GM12878 (cell line): ENCODE measurements around the gene F7. TPM values are rescaled to one million over a fixed set of nuclear protein-coding genes. Genes with fewer than 3 reads are reported as not detected.

ENCODE experiments used
- ATAC-seq: fragments of 200-7000 bp; cut with Tn5 transposase; 3 replicates; pipeline ENCODE4 v1.9.1; 2020; ENCODE audit warnings: mild to moderate bottlenecking, moderate library complexity
- BruUV-seq: library from RNA; stranded (reverse); fragments of 400-500 nt; replicated peaks from 2 replicates; lab custom pipeline; 2021; lab: Mats Ljungman, UMichigan
- CTCF ChIA-PET: fragments of 300-600 bp; sonication (Branson Sonifier 250); formaldehyde crosslinking; extraction: SDS; loops from one replicate; lab custom pipeline; 2021; ENCODE audit warnings: inconsistent platforms; lab: Yijun Ruan, JAX
- POLR2A ChIA-PET: fragments of 350-600 bp; formaldehyde crosslinking; extraction: SDS; loops from one replicate; lab custom pipeline; 2021; ENCODE audit warnings: inconsistent platforms; lab: Charles Lee
- RAD21 ChIA-PET: fragments of 300-600 bp; sonication (Branson Sonifier 250); formaldehyde crosslinking; loops from one replicate; lab custom pipeline; 2023; ENCODE audit warnings: antibody characterized with exemption; ENCODE audit not compliant: unreplicated experiment; lab: Charles Lee
- SMC1A ChIA-PET: fragments of 300-600 bp; sonication (Branson Sonifier 250); formaldehyde crosslinking; loops from one replicate; lab custom pipeline; 2023; ENCODE audit not compliant: unreplicated experiment, uncharacterized antibody; lab: Charles Lee
- DNase-seq: peaks from one replicate; pipeline ENCODE4 v3.0.0-alpha.2; 2011; ENCODE audit warnings: low read depth, low spot score
- FAIRE-seq: peaks from 3 replicates; lab custom pipeline; 2011; peaks lifted over from hg19 to GRCh38; lab: Jason Lieb, UNC
- H2AFZ ChIP-seq: 2 replicates; pipeline ENCODE4 v1.6.0; 2011; ENCODE audit warnings: low read depth, low read length, control low read depth; ENCODE audit not compliant: control insufficient read depth
- H3K27ac ChIP-seq: 2 replicates; pipeline ENCODE4 v1.5.1; 2011; ENCODE audit warnings: control low read depth; ENCODE audit not compliant: control insufficient read depth, insufficient read depth
- H3K27me3 ChIP-seq, 2 experiments: replicated peaks in 1 of 2; 2 replicates each; pipeline versions ENCODE4 v1.6.0 to v1.6.1; 2011; ENCODE audit warnings: low read length in 1 of 2; ENCODE audit not compliant: control insufficient read depth in 2 of 2, insufficient read depth in 2 of 2
- H3K36me3 ChIP-seq, 2 experiments: 2 replicates each; pipeline ENCODE4 v1.5.1; 2011; ENCODE audit warnings: low read length in 1 of 2; ENCODE audit not compliant: control insufficient read depth in 2 of 2, insufficient read depth in 2 of 2
- H3K4me1 ChIP-seq: 2 replicates; pipeline ENCODE4 v1.6.1; 2011; ENCODE audit warnings: mild to moderate bottlenecking, low read length, moderate library complexity, mixed read lengths; ENCODE audit not compliant: control insufficient read depth, insufficient read depth
- H3K4me2 ChIP-seq: 2 replicates; pipeline ENCODE4 v1.6.0; 2011; ENCODE audit warnings: control low read depth; ENCODE audit not compliant: control insufficient read depth, insufficient read depth
- H3K4me3 ChIP-seq: fragments of 200-600 bp; sonication (generic); 2 replicates; pipeline ENCODE4 v1.5.1; 2016
- H3K79me2 ChIP-seq: 2 replicates; pipeline ENCODE4 v1.6.0; 2011; ENCODE audit warnings: low read length; ENCODE audit not compliant: control insufficient read depth, insufficient read depth
- H3K9ac ChIP-seq: 2 replicates; pipeline ENCODE4 v1.8.0; 2011; ENCODE audit warnings: low read length, control low read depth, mixed read lengths; ENCODE audit not compliant: control insufficient read depth, insufficient read depth
- H3K9me3 ChIP-seq: replicated peaks from 3 replicates; pipeline ENCODE4 v1.5.1; 2011; ENCODE audit warnings: mild to moderate bottlenecking, low read length; ENCODE audit not compliant: control insufficient read depth, insufficient read depth
- H4K20me1 ChIP-seq: 2 replicates; pipeline ENCODE4 v1.6.0; 2011; ENCODE audit not compliant: control insufficient read depth, insufficient read depth
- BRCA1 ChIP-seq: IDR thresholded peaks from 2 replicates; pipeline ENCODE4 v1.6.1; 2011; ENCODE audit warnings: low read depth, low read length, improper control_type of control experiment
- CBX3 ChIP-seq: fragments of 200-600 bp; sonication (generic); IDR thresholded peaks from 2 replicates; pipeline ENCODE4 v1.6.1; 2016; ENCODE audit warnings: low read depth, borderline replicate concordance
- CHD1 ChIP-seq: IDR thresholded peaks from 2 replicates; pipeline ENCODE4 v1.6.1; 2012; ENCODE audit warnings: low read depth, low read length, improper control_type of control experiment
- EED ChIP-seq: sonication (generic); IDR thresholded peaks from 2 replicates; pipeline ENCODE4 v1.6.1; 2016; ENCODE audit warnings: antibody characterized with exemption, low read depth
- KAT2A ChIP-seq: conservative IDR thresholded peaks from 2 replicates; pipeline ENCODE4 v1.6.1; 2011; ENCODE audit warnings: low read depth, low read length; ENCODE audit not compliant: control insufficient read depth
- MXI1 ChIP-seq: fragments of 150-350 bp; IDR thresholded peaks from 2 replicates; pipeline ENCODE4 v1.6.1; 2011; ENCODE audit warnings: low read depth, mild to moderate bottlenecking, inconsistent platforms, low read length, improper control_type of control experiment
- MYB ChIP-seq: fragments of 150-350 bp; IDR thresholded peaks from 2 replicates; pipeline ENCODE4 v1.6.1; 2014; ENCODE audit warnings: mild to moderate bottlenecking, low read depth, low read length, borderline replicate concordance
- NFIC ChIP-seq: IDR thresholded peaks from 2 replicates; pipeline ENCODE4 v1.6.1; 2012; ENCODE audit warnings: low read depth, mild to moderate bottlenecking, inconsistent platforms, low read length, moderate library complexity
- NFXL1 ChIP-seq: fragments of 450-650 bp; IDR thresholded peaks from 2 replicates; pipeline ENCODE4 v1.6.1; 2017; ENCODE audit warnings: antibody characterized with exemption, mild to moderate bottlenecking, borderline replicate concordance
- NFYA ChIP-seq: IDR thresholded peaks from 2 replicates; pipeline ENCODE4 v1.6.1; 2011; ENCODE audit warnings: low read depth, mild to moderate bottlenecking, low read length, improper control_type of control experiment, borderline replicate concordance
- NR2C1 ChIP-seq: fragments of 450-650 bp; IDR thresholded peaks from 2 replicates; pipeline ENCODE4 v1.6.1; 2017; ENCODE audit warnings: antibody characterized with exemption, mild to moderate bottlenecking, moderate library complexity
- POLR2A ChIP-seq: IDR thresholded peaks from 2 replicates; pipeline ENCODE4 v1.6.1; 2011; ENCODE audit warnings: low read depth, mild to moderate bottlenecking, low read length
- RAD51 ChIP-seq: fragments of 450-650 bp; IDR thresholded peaks from 2 replicates; pipeline ENCODE4 v1.6.1; 2016; ENCODE audit warnings: moderate library complexity, mild to moderate bottlenecking, inconsistent platforms
- RUNX3 ChIP-seq: IDR thresholded peaks from 2 replicates; pipeline ENCODE4 v1.6.1; 2012; ENCODE audit warnings: low read length, inconsistent platforms
- SMC3 ChIP-seq: IDR thresholded peaks from 2 replicates; pipeline ENCODE4 v1.6.1; 2011; ENCODE audit warnings: low read length, improper control_type of control experiment, borderline replicate concordance
- SREBF2 ChIP-seq: IDR thresholded peaks from 2 replicates; pipeline ENCODE4 v1.6.1; 2012; ENCODE audit warnings: mild to moderate bottlenecking, low read length
- TBL1XR1 ChIP-seq: IDR thresholded peaks from 2 replicates; pipeline ENCODE4 v1.6.1; 2012; ENCODE audit warnings: low read depth, low read length, improper control_type of control experiment
- WGBS: methylation state at CpG from one replicate; pipeline ENCODE4 v1.1.6; 2016; ENCODE audit warnings: low lambda C conversion rate; ENCODE audit not compliant: insufficient replicate concordance, insufficient coverage; ENCODE audit errors: missing lambda C conversion rate; 5-methylcytosine and 5-hydroxymethylcytosine counted together
- in situ Hi-C: fragments of 300-500 bp; cut with MboI; formaldehyde crosslinking; loops from 9 replicates; pipeline ENCODE4 v1.14.3; 2018; ENCODE audit warnings: mixed read lengths
- intact Hi-C: fragments of 100-400 bp; cut with micrococcal nuclease; formaldehyde crosslinking; loops from one replicate; pipeline ENCODE4 v1.14.2; 2022; ENCODE audit not compliant: unreplicated experiment
- polyA plus RNA-seq, 11 experiments: library from polyadenylated mRNA; depleted of rRNA in 4 of 11; unstranded in 6 of 11; stranded (reverse) in 5 of 11; fragments of >200 nt; fragmentation: Nextera tagmentation in 4 of 11; fragmentation: Illumina TruSeq in 1 of 11; extraction: Ambion mirVana in 4 of 11; extraction: Trizol in 1 of 11; gene quantifications; 1 replicate in 1 of 11; 2 replicates in 10 of 11; pipeline versions ENCODE4 v1.2.1 to v1.2.3, GENCODE V29; 2011 to 2016; ENCODE audit warnings: inconsistent platforms in 2 of 11, missing spikeins in 2 of 11, low read depth in 1 of 11
- total RNA-seq, 4 experiments: library from RNA; depleted of rRNA in 3 of 4; stranded (reverse); fragments of >200 nt in 3 of 4; fragmentation: Illumina TruSeq in 1 of 4; extraction: Trizol in 1 of 4; gene quantifications; 2 replicates each; pipeline versions ENCODE4 v1.2.1 to v1.2.3, GENCODE V29; 2013 to 2021

F7 gene
- total and polyA plus RNA-seq, 10 of the 15 experiments (the other 5 are each of a cell fraction or from before 2014, with no cell fraction given), result not detected

DNA sequence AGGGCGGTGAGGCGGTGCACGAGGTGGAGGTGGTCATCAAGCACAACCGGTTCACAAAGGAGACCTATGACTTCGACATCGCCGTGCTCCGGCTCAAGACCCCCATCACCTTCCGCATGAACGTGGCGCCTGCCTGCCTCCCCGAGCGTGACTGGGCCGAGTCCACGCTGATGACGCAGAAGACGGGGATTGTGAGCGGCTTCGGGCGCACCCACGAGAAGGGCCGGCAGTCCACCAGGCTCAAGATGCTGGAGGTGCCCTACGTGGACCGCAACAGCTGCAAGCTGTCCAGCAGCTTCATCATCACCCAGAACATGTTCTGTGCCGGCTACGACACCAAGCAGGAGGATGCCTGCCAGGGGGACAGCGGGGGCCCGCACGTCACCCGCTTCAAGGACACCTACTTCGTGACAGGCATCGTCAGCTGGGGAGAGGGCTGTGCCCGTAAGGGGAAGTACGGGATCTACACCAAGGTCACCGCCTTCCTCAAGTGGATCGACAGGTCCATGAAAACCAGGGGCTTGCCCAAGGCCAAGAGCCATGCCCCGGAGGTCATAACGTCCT lies 43.4 kb downstream of the F7 start:
- H3K9me3 ChIP-seq, result no peaks in the 10 kb centered on the region; the same call in 2 of the 3 replicates
- no peak overlapping the region for H3K4me2 ChIP-seq
- H3K4me3 ChIP-seq, result no peak overlapping the region
- WGBS, result 66% methylated on average over 38 of the region's 38 CpGs
- H3K79me2 ChIP-seq, result no peaks in the 10 kb centered on the region
- intact Hi-C loops, result no loop called here
- ChIA-PET RAD21 (no interaction called here), SMC1A (no interaction called here), CTCF (no interaction called here), POLR2A (no interaction called here)
- ATAC-seq (no peak), DNase-seq (no peak), FAIRE-seq (no peak)
- H3K36me3 ChIP-seq, result no peaks in the 10 kb centered on the region
- TF ChIP-seq RUNX3, result no peak
- TF ChIP-seq TBL1XR1, result no peak
- TF ChIP-seq CBX3, result no peak
- TF ChIP-seq MXI1, result no peak
- TF ChIP-seq KAT2A, result no peak
- TF ChIP-seq NFYA, result no peak
- TF ChIP-seq NFXL1, result no peak
- no peak for TF ChIP-seq NFIC
- no peak for TF ChIP-seq SMC3
- TF ChIP-seq RAD51, result no peak
- no peak for TF ChIP-seq EED
- TF ChIP-seq NR2C1, result no peak
- TF ChIP-seq BRCA1, result no peak
- no peak for TF ChIP-seq MYB
- no peak for TF ChIP-seq CHD1
- no peak for TF ChIP-seq SREBF2
- TF ChIP-seq POLR2A, result no peak
- no peak overlapping the region for H3K9ac ChIP-seq
- no peaks in the 10 kb centered on the region for H4K20me1 ChIP-seq
- H3K27me3 ChIP-seq, result peaks cover 0 to 5% of the 10 kb centered on the region in 2 experiments; a peak in 3 of 4 replicates
- H3K27ac ChIP-seq, result no peak overlapping the region
- no peak overlapping the region for H2AFZ ChIP-seq
- peaks cover 8% of the 10 kb centered on the region for H3K4me1 ChIP-seq
- no TSS peak for BruUV-seq
- in situ Hi-C loops, result no loop called here
